Mesenchymal stem cell (in vitro differentiated cells and primary cell): ENCODE data around the gene MLXIP.

Experiments
- DNase-seq: peaks from one replicate; pipeline ENCODE4 v3.0.0-alpha.2; 2013
- H2AFZ ChIP-seq: one replicate; pipeline ENCODE4 v1.6.1; 2013; ENCODE audit warnings: low read depth, mild to moderate bottlenecking, control low read depth, inconsistent platforms, low read length, moderate library complexity
- H2AK5ac ChIP-seq: 2 replicates; pipeline ENCODE4 v1.6.1; 2013; ENCODE audit warnings: low read length, moderate library complexity, mild to moderate bottlenecking, inconsistent platforms; ENCODE audit not compliant: severe bottlenecking
- H2BK120ac ChIP-seq: one replicate; pipeline ENCODE4 v1.6.1; 2013; ENCODE audit warnings: low read depth, mild to moderate bottlenecking, inconsistent platforms, low read length, moderate library complexity
- H2BK12ac ChIP-seq, 2 experiments: one replicate each; pipeline ENCODE4 v1.6.1; 2013; ENCODE audit warnings: inconsistent platforms in 2 of 2, low read length in 2 of 2, mild to moderate bottlenecking in 2 of 2, moderate library complexity in 2 of 2, control low read depth in 1 of 2
- H2BK15ac ChIP-seq: one replicate; pipeline ENCODE4 v1.6.1; 2013; ENCODE audit warnings: mild to moderate bottlenecking, low read depth, inconsistent platforms; ENCODE audit not compliant: poor library complexity, severe bottlenecking
- H2BK5ac ChIP-seq: 2 replicates; pipeline ENCODE4 v1.6.1; 2013; ENCODE audit warnings: low read depth, mild to moderate bottlenecking, low read length, control low read depth, inconsistent platforms; ENCODE audit not compliant: poor library complexity, severe bottlenecking
- H3K14ac ChIP-seq, 2 experiments: one replicate each; pipeline ENCODE4 v1.6.1; 2013; ENCODE audit warnings: inconsistent platforms in 2 of 2, low read length in 2 of 2, control low read depth in 1 of 2, mild to moderate bottlenecking in 1 of 2, moderate library complexity in 1 of 2
- H3K18ac ChIP-seq, 2 experiments: one replicate each; pipeline ENCODE4 v1.6.1; 2013; ENCODE audit warnings: inconsistent platforms in 2 of 2, low read length in 2 of 2, control low read depth in 1 of 2, low read depth in 1 of 2, mild to moderate bottlenecking in 1 of 2
- H3K23ac ChIP-seq, 2 experiments: one replicate each; pipeline ENCODE4 v1.6.1; 2013; ENCODE audit warnings: inconsistent platforms in 2 of 2, low read length in 2 of 2, mild to moderate bottlenecking in 2 of 2, moderate library complexity in 2 of 2, control low read depth in 1 of 2
- H3K27ac ChIP-seq: 2 replicates; pipeline ENCODE4 v1.5.1; 2013; ENCODE audit warnings: mild to moderate bottlenecking, moderate library complexity, low read length, control low read depth, inconsistent platforms; ENCODE audit not compliant: poor library complexity, severe bottlenecking
- H3K27me3 ChIP-seq, 2 experiments: 2 replicates each; pipeline versions ENCODE4 v1.6.1 to v1.7.0; 2013; ENCODE audit warnings: low read length in 2 of 2, mild to moderate bottlenecking in 2 of 2, moderate library complexity in 2 of 2, control low read depth in 1 of 2, inconsistent platforms in 1 of 2; ENCODE audit not compliant: control insufficient read depth in 1 of 2, insufficient read depth in 1 of 2
- H3K36me3 ChIP-seq, 2 experiments: 2 replicates each; pipeline versions ENCODE4 v1.6.1 to v1.7.0; 2013; ENCODE audit warnings: low read length in 2 of 2, control low read depth in 1 of 2, inconsistent platforms in 1 of 2, low read depth in 1 of 2, mild to moderate bottlenecking in 1 of 2; ENCODE audit not compliant: insufficient read depth in 2 of 2, control insufficient read depth in 1 of 2
- H3K4ac ChIP-seq, 2 experiments: one replicate each; pipeline ENCODE4 v1.6.1; 2013; ENCODE audit warnings: inconsistent platforms in 2 of 2, low read length in 2 of 2, mild to moderate bottlenecking in 2 of 2, moderate library complexity in 2 of 2, control low read depth in 1 of 2, low read depth in 1 of 2
- H3K4me1 ChIP-seq: 2 replicates; pipeline ENCODE4 v1.6.1; 2013; ENCODE audit warnings: low read depth, low read length, control low read depth; ENCODE audit not compliant: control insufficient read depth, insufficient read depth
- H3K4me2 ChIP-seq: 2 replicates; pipeline ENCODE4 v1.6.1; 2013; ENCODE audit warnings: low read length, mild to moderate bottlenecking, inconsistent platforms; ENCODE audit not compliant: poor library complexity, severe bottlenecking
- H3K4me3 ChIP-seq, 2 experiments: 2 replicates each; pipeline versions ENCODE4 v1.5.1 to v1.7.0; 2013; ENCODE audit warnings: low read length in 2 of 2, mild to moderate bottlenecking in 2 of 2, control low read depth in 1 of 2, low read depth in 1 of 2; ENCODE audit not compliant: insufficient read depth in 1 of 2
- H3K79me1 ChIP-seq: replicated peaks from 2 replicates; pipeline ENCODE4 v1.6.1; 2013; ENCODE audit warnings: mild to moderate bottlenecking, control low read depth, low read length, inconsistent platforms; ENCODE audit not compliant: poor library complexity, severe bottlenecking
- H3K9ac ChIP-seq: 2 replicates; pipeline ENCODE4 v1.7.0; 2013; ENCODE audit warnings: mild to moderate bottlenecking, low read length, moderate library complexity
- H3K9me3 ChIP-seq: 2 replicates; pipeline ENCODE4 v1.7.0; 2013; ENCODE audit warnings: mild to moderate bottlenecking, low read length; ENCODE audit not compliant: control insufficient read depth
- H4K8ac ChIP-seq: one replicate; pipeline ENCODE4 v1.6.1; 2013; ENCODE audit warnings: inconsistent platforms, mild to moderate bottlenecking, low read length, moderate library complexity
- H4K91ac ChIP-seq: one replicate; pipeline ENCODE4 v1.6.1; 2013; ENCODE audit warnings: mild to moderate bottlenecking, low read length, inconsistent platforms
- WGBS: methylation state at CpG from one replicate; pipeline ENCODE4 v1.1.7; 2013; ENCODE audit warnings: mixed read lengths; 5-methylcytosine and 5-hydroxymethylcytosine counted together

MLXIP gene

GRCh38 chr12:122094735-122095631, 16.4 kb downstream of the MLXIP start:
- no peaks in the 10 kb centered on the region for H3K27me3 ChIP-seq
- no peak overlapping the region for H3K4me3 ChIP-seq
- H4K8ac ChIP-seq, result peak overlapping the region; percentile 80
- H2AK5ac ChIP-seq, result peak overlapping the region; percentile 66
- H2BK120ac ChIP-seq, result no peak overlapping the region
- no peak overlapping the region for H3K4me2 ChIP-seq
- peak; percentile 58 for DNase-seq
- H3K9ac ChIP-seq, result no peak overlapping the region
- no peak overlapping the region for H2AFZ ChIP-seq
- H3K18ac ChIP-seq, result peak overlapping the region; percentile 45 to 55
- H3K27ac ChIP-seq, result peak overlapping the region; percentile 37
- H3K23ac ChIP-seq, result no peak overlapping the region
- H2BK5ac ChIP-seq, result no peak overlapping the region
- H3K4me1 ChIP-seq, result peaks cover 58% of the 10 kb centered on the region
- peak overlapping the region; percentile 23 to 72 for H2BK12ac ChIP-seq
- 86% methylated on average over 6 of the region's 10 CpGs for WGBS
- peak overlapping the region; percentile 44 for H2BK15ac ChIP-seq
- no peaks in the 10 kb centered on the region for H3K9me3 ChIP-seq
- peaks cover 11% of the 10 kb centered on the region for H3K79me1 ChIP-seq
- no peaks in the 10 kb centered on the region for H3K36me3 ChIP-seq
- peak overlapping the region in 1 of 2 experiments; percentile 20 for H3K4ac ChIP-seq
- H3K14ac ChIP-seq, result peak overlapping the region in 1 of 2 experiments; percentile 96
- peak overlapping the region; percentile 95 for H4K91ac ChIP-seq

- Histone ChIP-seq H3K23ac (no peak overlapping the region), H3K9me3 (no peaks in the 10 kb centered on the region), H2BK12ac (no peak overlapping the region), H4K8ac (no peak overlapping the region), H3K4me1 (peaks cover 58% of the 10 kb centered on the region), H3K18ac (no peak overlapping the region), H3K14ac (no peak overlapping the region), H2AFZ (no peak overlapping the region), H2AK5ac (no peak overlapping the region), H3K36me3 (no peaks in the 10 kb centered on the region), H3K4ac (no peak overlapping the region), H2BK15ac (no peak overlapping the region), H2BK120ac (no peak overlapping the region), H3K9ac (no peak overlapping the region), H3K27ac (peak overlapping the region; percentile 95), H2BK5ac (peak overlapping the region; percentile 71), H3K4me2 (peak overlapping the region; percentile 57), H3K79me1 (peaks cover 11% of the 10 kb centered on the region), H3K27me3 (no peaks in the 10 kb centered on the region), H3K4me3 (no peak overlapping the region), H4K91ac (no peak overlapping the region)
- DNase-seq, result no peak
- WGBS, result 83% methylated on average over 9 of the region's 9 CpGs
Measured at GRCh38 chr12:122096014-122096413, 17.5 kb downstream of the MLXIP start.

- Histone ChIP-seq H3K36me3 (no peaks in the 10 kb centered on the region), H3K79me1 (peaks cover 10% of the 10 kb centered on the region), H4K91ac (peak overlapping the region; percentile 69), H4K8ac (peak overlapping the region; percentile 73), H3K18ac (peak overlapping the region; percentile 25 to 67), H3K4me1 (peaks cover 58% of the 10 kb centered on the region), H3K4me2 (peak overlapping the region; percentile 57), H3K9ac (no peak overlapping the region), H2BK12ac (peak overlapping the region in 1 of 2 experiments; percentile 59), H2AFZ (no peak overlapping the region), H3K9me3 (no peaks in the 10 kb centered on the region), H3K23ac (no peak overlapping the region), H3K4ac (peak overlapping the region in 1 of 2 experiments; percentile 64), H3K14ac (peak overlapping the region in 1 of 2 experiments; percentile 80), H2BK120ac (no peak overlapping the region), H3K4me3 (peak overlapping the region in 1 of 2 experiments; percentile 40), H3K27me3 (no peaks in the 10 kb centered on the region), H2BK5ac (peak overlapping the region; percentile 71), H3K27ac (peak overlapping the region; percentile 95), H2BK15ac (no peak overlapping the region), H2AK5ac (no peak overlapping the region)
- no peak for DNase-seq
- 85% methylated on average over 20 of the region's 20 CpGs for WGBS
Measured at GRCh38 chr12:122096591-122097149, 18.1 kb downstream of the MLXIP start.

- Histone ChIP-seq H2AK5ac (peak overlapping the region; percentile 53), H4K91ac (peak overlapping the region; percentile 19), H4K8ac (peak overlapping the region; percentile 76), H2BK12ac (peak overlapping the region; percentile 6 to 17), H3K27me3 (no peaks in the 10 kb centered on the region), H3K23ac (no peak overlapping the region), H2BK5ac (no peak overlapping the region), H3K4me2 (no peak overlapping the region), H2BK120ac (no peak overlapping the region), H3K18ac (peak overlapping the region; percentile 62 to 63), H3K4me3 (peak overlapping the region in 1 of 2 experiments; percentile 31), H2BK15ac (peak overlapping the region; percentile 56), H3K4ac (peak overlapping the region in 1 of 2 experiments; percentile 34), H2AFZ (no peak overlapping the region), H3K9me3 (no peaks in the 10 kb centered on the region), H3K9ac (peak overlapping the region; percentile 54), H3K14ac (no peak overlapping the region), H3K79me1 (peaks cover 13% of the 10 kb centered on the region), H3K27ac (peak overlapping the region; percentile 9), H3K36me3 (no peaks in the 10 kb centered on the region), H3K4me1 (peaks cover 58% of the 10 kb centered on the region)
- peak; percentile 47 for DNase-seq
- 29% methylated on average over 2 of the region's 2 CpGs for whole genome bisulfite sequencing
Measured at GRCh38 chr12:122097584-122097926, 19.0 kb downstream of the MLXIP start.
